HG03097 (cell line): ENCODE data around the gene CCDC169.
"Not testable (repeated sequence)": the region's sequence is repeated elsewhere in the genome, so short reads cannot be mapped to it uniquely, and the experiment has no call there.

Experiments
- ATAC-seq: cut with Tn5 transposase; IDR thresholded peaks from one replicate; pipeline ENCODE4 v1.9.1; 2021; ENCODE audit not compliant: unreplicated experiment, low FRiP score

Gene CCDC169

DNA sequence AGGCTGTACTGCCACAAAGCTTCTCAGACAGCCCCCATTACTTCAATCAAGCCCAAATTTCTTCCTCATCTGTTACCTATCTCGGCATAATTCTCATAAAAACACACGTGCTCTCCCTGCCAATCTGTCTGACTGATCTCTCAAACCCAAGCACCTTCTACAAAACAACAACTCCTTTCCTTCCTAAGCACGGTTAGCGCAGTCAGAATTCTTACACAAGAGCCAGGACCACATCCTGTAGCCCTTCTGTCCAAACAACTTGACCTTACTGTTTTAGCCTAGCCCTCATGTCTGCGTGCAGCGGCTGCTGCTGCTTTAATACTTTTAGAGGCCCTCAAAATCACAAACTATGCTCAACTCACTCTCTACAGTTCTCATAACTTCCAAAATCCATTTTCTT is 22.2 kb upstream of the CCDC169 start:
- ATAC-seq: not testable (repeated sequence)

GRCh38 chr13:36313047-36313969 is 15.7 kb upstream of the CCDC169 start:
- ATAC-seq: no peak

- ATAC-seq: no peak
Measured at GRCh38 chr13:36310417-36311108, 12.9 kb upstream of the CCDC169 start.

GRCh38 chr13:36302289-36302688 is 4.7 kb upstream of the CCDC169 start:
- no peak for ATAC-seq

- not testable (repeated sequence) for ATAC-seq
Measured at GRCh38 chr13:36299469-36299868, 1.9 kb upstream of the CCDC169 start.

GRCh38 chr13:36298535-36299068 is 988 bp upstream of the CCDC169 start:
- no peak for ATAC-seq

DNA sequence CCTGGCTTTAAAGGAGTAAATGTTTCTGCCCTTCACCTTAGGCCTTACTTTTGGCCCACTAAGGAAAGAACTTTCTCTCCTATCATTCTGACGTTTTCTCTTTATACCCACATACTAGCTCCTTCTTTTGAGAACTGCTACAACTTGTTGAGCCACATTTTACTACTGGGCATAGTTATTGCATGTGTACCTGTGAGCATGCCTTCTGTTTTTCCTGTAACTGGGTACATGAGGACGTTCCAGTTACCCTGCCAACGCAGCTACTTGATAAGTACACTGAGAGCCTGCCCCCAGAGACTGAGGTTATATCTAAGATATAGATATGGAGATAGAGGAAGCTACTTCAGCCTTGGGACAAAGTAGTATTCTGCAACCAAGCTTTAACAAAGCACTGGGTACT is 3.5 kb downstream of the CCDC169 start:
- ATAC-seq: no peak

- ATAC-seq: no peak
Measured at GRCh38 chr13:36293497-36293896, 4.1 kb downstream of the CCDC169 start.

DNA sequence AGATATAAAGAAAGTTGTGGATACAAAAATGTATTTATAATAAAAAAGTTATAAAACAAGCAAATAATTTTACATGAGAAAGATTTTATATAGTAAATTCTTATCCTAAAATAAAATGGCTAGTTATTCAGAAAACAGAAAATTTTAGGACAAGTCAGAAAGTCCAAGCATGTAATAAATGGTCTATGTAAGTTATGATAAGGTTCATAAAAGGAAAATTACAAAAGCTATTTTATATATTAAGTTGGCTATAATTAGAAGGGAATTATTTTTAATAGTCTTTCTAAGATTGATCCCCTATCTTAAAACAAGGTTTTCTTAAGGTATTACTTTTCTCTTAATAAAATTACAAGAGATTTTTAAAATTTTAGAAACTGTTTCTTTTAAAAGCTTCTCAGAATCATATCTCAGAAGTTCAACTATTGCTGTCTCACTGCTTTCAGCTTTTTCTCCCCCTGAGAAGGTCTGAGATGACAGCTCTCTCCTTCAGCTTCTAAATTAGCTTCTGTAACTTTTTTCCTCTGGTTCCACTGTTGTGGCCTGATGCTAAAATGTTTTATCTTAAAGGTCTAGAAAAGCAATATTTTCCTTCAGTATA is 8.7 kb downstream of the CCDC169 start:
- ATAC-seq: no peak

DNA sequence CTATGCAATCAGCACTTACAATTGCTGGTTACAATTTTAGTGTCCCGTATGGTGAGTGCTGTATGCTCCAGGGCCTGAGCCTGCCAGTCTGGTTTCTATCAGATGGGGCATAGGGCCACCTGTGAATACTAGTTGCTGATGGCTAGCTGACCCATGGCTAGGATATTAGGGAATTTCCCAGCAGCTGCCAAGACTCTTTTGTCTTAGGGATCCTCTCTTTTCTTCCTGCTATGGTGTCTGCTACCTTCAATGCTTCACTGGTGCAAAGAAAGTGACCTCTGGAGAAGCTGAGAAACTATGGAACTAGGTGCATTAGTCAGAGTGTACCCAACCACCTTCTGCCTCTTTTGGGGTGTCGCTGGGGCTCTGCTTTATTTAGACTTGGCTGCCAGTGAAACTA is 11.6 kb downstream of the CCDC169 start:
- ATAC-seq: no peak

GRCh38 chr13:36282821-36283432 is 14.7 kb downstream of the CCDC169 start:
- no peak for ATAC-seq

- ATAC-seq: no peak
Measured at GRCh38 chr13:36275190-36276002, 22.2 kb downstream of the CCDC169 start.

DNA sequence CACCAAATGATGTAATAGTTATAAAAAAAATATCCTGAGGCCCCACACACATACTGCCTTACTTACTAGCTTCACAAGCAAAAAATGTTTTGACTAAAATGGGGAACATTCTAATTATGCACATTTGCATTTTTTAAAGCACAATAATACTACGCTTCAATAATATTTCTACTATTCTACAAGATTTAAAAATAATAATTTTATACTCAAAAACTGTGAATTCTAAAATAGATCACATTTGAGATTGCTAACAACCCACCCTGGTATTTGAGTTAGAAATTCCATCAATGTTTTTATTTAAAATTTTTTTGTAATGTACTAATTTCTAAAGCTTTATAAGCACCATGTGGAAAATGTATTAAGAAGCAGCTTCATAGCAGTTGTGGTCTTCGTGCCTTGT is 24.2 kb downstream of the CCDC169 start:
- no peak for ATAC-seq

- ATAC-seq: no peak
Measured at GRCh38 chr13:36261976-36262375, 35.6 kb downstream of the CCDC169 start.

- no peak for ATAC-seq
Measured at GRCh38 chr13:36261011-36261410, 36.6 kb downstream of the CCDC169 start.

DNA sequence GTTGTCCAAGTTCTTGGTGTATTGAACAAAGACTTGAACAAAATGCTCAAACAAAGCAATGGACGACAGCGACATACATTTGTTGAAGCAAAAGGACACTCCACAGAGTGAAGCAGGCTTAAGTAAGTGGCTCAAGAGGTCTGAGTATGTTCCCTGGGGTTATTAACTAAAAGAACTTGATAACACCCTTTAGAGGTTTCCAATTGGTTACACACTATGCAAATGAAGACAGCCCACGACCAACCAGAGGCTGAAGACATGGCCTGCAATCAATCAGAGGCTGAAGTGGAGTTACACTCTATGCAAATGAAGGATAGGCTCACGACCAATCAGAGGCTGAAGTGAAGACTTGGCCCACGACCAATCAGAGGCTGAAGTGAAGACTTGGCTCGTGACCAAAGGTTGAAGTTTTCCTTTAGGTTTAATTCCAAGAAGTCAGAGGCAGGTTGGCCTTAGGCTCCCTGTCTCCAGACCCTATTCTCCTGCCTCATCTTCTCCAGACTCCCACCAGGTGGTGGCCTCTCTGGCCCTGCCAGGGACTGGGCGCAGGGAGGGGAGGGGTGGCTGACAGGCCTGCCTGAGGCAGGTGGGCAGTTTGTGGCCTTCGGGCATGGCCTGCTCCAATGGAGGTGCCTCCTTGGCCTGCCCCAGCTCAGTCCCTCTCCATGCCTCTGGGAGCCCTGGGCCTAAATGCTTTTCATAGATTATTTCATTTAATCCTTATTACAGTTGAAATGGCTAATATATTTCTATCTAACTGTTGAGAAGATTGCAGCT is 38.1 kb downstream of the CCDC169 start:
- ATAC-seq: no peak

GRCh38 chr13:36258831-36259230 is 38.8 kb downstream of the CCDC169 start:
- no peak for ATAC-seq

DNA sequence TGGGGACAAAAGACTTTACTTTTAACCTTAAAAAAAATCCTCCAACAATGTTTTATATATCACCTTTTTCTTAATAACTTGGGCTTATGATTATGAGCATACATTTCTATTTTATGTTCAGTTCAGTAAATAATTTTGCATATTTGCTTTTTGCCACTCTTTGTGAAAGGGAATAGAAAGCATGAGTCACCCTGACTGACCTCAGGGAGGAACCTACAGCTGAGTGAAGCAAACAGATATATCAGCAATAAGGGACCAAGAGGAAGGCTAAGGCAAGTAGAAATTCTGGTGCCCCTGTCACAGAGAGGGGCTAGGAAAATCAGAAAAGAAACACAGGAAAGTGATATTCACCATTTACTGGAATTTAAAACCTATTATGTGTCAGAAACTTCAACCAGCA is 46.1 kb downstream of the CCDC169 start:
- ATAC-seq: no peak

- no peak for ATAC-seq
Measured at GRCh38 chr13:36251017-36251416, 46.6 kb downstream of the CCDC169 start.
